GM12865 (cell line): ENCODE results near the gene AACS.
"Not testable (repeated sequence)": the region's sequence is repeated elsewhere in the genome, so short reads cannot be mapped to it uniquely, and the experiment has no call there.

Source experiments
- DNase-seq: peaks from one replicate; pipeline ENCODE4 v3.0.0; 2010; ENCODE audit warnings: low read depth
- H3K4me3 ChIP-seq: 2 replicates; pipeline ENCODE4 v1.5.1; 2011; ENCODE audit warnings: mild to moderate bottlenecking, low read depth, low read length, control low read depth
- CTCF ChIP-seq: IDR thresholded peaks from 2 replicates; pipeline ENCODE4 v1.5.1; 2011; ENCODE audit warnings: low read length, control low read depth, low read depth, inconsistent platforms; ENCODE audit not compliant: insufficient read depth; ENCODE audit errors: missing control alignments

The AACS gene

DNA sequence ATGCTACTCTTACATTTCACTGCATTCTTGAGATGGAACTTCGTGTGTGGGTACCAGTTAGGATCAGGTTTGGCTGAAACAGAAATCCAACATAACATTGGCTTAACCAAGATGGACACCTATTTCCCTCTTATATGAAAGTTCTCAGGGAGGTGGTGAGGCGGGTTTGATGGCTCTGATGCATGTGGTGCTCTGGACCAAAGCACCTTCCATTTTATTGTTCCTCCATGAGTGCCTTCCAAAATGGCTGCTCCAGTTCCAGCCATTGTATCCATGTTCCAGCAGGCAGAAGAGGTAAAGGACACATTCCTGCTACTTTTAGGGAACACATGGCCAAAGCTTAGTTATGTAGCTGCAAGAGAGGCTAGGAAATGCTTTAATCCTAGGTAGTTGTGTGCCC is 42.2 kb upstream of the AACS start:
- DNase-seq, result no peak
- no peak for TF ChIP-seq CTCF
- H3K4me3 ChIP-seq, result no peak overlapping the region

DNA sequence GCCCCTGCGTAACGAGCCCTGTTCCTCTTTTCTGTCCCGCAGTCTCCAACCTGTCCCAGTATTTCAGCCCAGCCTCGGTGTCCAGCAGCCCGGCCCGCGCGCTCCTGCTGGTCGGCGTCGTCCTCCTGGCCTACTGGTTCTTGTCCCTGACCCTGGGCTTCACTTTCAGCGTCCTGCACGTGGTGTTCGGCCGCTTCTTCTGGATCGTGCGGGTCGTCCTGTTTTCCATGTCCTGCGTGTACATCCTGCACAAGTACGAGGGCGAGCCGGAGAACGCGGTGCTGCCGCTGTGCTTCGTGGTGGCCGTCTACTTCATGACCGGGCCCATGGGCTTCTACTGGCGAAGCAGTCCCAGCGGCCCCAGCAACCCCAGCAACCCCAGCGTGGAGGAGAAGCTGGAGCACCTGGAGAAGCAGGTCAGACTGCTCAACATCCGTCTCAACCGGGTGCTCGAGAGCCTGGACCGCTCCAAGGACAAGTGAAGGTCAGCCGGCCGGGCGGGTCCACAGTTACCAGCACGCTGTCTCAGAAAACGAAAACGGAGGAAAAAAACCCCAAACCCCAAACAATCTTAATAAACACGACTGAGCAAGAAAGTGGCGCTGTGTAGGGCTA is 40.2 kb upstream of the AACS start:
- DNase-seq, result no peak
- H3K4me3 ChIP-seq, result no peak overlapping the region
- TF ChIP-seq CTCF, result no peak

DNA sequence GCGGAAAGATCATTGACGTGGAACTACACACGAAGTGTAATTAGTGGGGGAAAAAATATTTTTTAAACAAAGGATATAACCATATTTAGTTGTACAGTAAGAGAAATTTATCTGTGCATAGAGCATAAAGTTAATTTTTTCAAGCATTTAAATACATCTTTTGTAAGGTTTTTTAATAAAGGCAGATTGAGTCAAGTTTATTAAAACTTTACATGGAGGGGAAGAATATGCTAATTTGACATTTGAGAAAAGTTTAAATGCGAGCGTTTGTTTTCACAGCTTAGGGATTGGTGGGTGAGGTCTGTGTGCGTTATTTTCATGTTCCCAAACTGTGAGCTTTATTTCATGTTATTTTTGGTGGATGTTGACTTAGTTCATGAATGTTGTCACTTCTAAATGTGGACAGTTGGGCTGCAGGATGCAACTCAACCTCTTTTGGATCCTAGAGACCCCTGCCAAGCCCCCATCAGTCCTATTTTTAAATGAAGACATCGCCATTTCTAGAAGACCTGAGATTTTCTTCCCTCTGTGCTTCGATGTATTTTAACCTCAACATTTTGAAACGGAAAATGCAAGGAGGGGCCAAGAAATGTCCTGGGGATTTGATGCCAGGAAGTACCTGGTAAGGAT is 39.5 kb upstream of the AACS start:
- no peak for DNase-seq
- no peak for TF ChIP-seq CTCF
- no peak overlapping the region for H3K4me3 ChIP-seq

- H3K4me3 ChIP-seq, result no peak overlapping the region
- TF ChIP-seq CTCF, result no peak
- DNase-seq, result no peak
Measured at GRCh38 chr12:125028106-125028505, 37.1 kb upstream of the AACS start.

GRCh38 chr12:125029761-125030358 is 35.4 kb upstream of the AACS start:
- DNase-seq, result no peak
- no peak overlapping the region for H3K4me3 ChIP-seq
- TF ChIP-seq CTCF, result no peak

GRCh38 chr12:125031471-125031870 is 33.8 kb upstream of the AACS start:
- not testable (repeated sequence) for DNase-seq

DNA sequence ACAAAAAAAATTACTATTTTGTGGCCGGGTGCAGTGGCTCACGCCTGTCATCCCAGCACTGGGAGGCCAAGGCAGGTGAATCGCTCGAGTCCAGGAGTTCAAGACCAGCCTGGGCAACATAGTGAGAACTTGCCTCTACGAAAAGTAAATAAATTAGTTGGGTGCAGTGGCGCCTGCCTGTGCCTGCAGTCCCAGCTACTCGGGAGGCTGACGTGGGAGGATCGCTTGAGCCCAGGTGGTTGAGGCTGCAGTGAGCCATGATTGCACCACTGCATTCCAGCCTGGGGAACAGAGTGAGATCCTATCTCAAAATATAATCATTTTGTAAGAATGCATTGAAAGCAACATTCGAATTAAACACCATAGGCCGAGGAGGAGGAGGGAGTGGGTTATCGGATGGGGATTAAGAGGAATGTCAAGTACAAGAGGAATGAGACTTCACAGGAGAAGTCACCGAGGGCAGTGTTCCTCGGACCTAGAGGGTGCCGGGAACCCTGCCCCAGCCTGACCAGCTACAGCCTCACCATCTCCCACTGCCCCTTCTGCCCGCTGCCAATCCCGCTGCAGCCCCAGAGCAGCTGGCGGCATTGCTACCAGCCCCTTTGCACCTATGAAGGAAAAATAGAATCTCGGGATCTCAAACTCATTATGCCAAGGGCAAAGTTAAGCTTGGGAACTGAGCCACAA is 32.6 kb upstream of the AACS start:
- no peak overlapping the region for H3K4me3 ChIP-seq
- TF ChIP-seq CTCF, result no peak
- no peak for DNase-seq

More at GRCh38 chr12:125031471-125031870, 33.8 kb upstream of the AACS start:
- H3K4me3 ChIP-seq, result not testable (repeated sequence)
